GM12878 (cell line): ENCODE results near the gene PLCXD1. TPM values are rescaled to one million over a fixed set of nuclear protein-coding genes. Genes with fewer than 3 reads are reported as not detected.

ENCODE experiments used
- ATAC-seq: fragments of 200-7000 bp; cut with Tn5 transposase; 3 replicates; pipeline ENCODE4 v1.9.1; 2020; ENCODE audit warnings: mild to moderate bottlenecking, moderate library complexity
- BruUV-seq: library from RNA; stranded (reverse); fragments of 400-500 nt; replicated peaks from 2 replicates; lab custom pipeline; 2021; lab: Mats Ljungman, UMichigan
- CTCF ChIA-PET: fragments of 300-600 bp; sonication (Branson Sonifier 250); formaldehyde crosslinking; extraction: SDS; loops from one replicate; lab custom pipeline; 2021; ENCODE audit warnings: inconsistent platforms; lab: Yijun Ruan, JAX
- POLR2A ChIA-PET: fragments of 350-600 bp; formaldehyde crosslinking; extraction: SDS; loops from one replicate; lab custom pipeline; 2021; ENCODE audit warnings: inconsistent platforms; lab: Charles Lee
- RAD21 ChIA-PET: fragments of 300-600 bp; sonication (Branson Sonifier 250); formaldehyde crosslinking; loops from one replicate; lab custom pipeline; 2023; ENCODE audit warnings: antibody characterized with exemption; ENCODE audit not compliant: unreplicated experiment; lab: Charles Lee
- SMC1A ChIA-PET: fragments of 300-600 bp; sonication (Branson Sonifier 250); formaldehyde crosslinking; loops from one replicate; lab custom pipeline; 2023; ENCODE audit not compliant: unreplicated experiment, uncharacterized antibody; lab: Charles Lee
- DNase-seq: peaks from one replicate; pipeline ENCODE4 v3.0.0-alpha.2; 2011; ENCODE audit warnings: low read depth, low spot score
- FAIRE-seq: peaks from 3 replicates; lab custom pipeline; 2011; peaks lifted over from hg19 to GRCh38; lab: Jason Lieb, UNC
- H2AFZ ChIP-seq: 2 replicates; pipeline ENCODE4 v1.6.0; 2011; ENCODE audit warnings: low read depth, low read length, control low read depth; ENCODE audit not compliant: control insufficient read depth
- H3K27ac ChIP-seq: 2 replicates; pipeline ENCODE4 v1.5.1; 2011; ENCODE audit warnings: control low read depth; ENCODE audit not compliant: control insufficient read depth, insufficient read depth
- H3K27me3 ChIP-seq, 2 experiments: replicated peaks in 1 of 2; 2 replicates each; pipeline versions ENCODE4 v1.6.0 to v1.6.1; 2011; ENCODE audit warnings: low read length in 1 of 2; ENCODE audit not compliant: control insufficient read depth in 2 of 2, insufficient read depth in 2 of 2
- H3K36me3 ChIP-seq, 2 experiments: 2 replicates each; pipeline ENCODE4 v1.5.1; 2011; ENCODE audit warnings: low read length in 1 of 2; ENCODE audit not compliant: control insufficient read depth in 2 of 2, insufficient read depth in 2 of 2
- H3K4me1 ChIP-seq: 2 replicates; pipeline ENCODE4 v1.6.1; 2011; ENCODE audit warnings: mild to moderate bottlenecking, low read length, moderate library complexity, mixed read lengths; ENCODE audit not compliant: control insufficient read depth, insufficient read depth
- H3K4me2 ChIP-seq: 2 replicates; pipeline ENCODE4 v1.6.0; 2011; ENCODE audit warnings: control low read depth; ENCODE audit not compliant: control insufficient read depth, insufficient read depth
- H3K4me3 ChIP-seq: fragments of 200-600 bp; sonication (generic); 2 replicates; pipeline ENCODE4 v1.5.1; 2016
- H3K79me2 ChIP-seq: 2 replicates; pipeline ENCODE4 v1.6.0; 2011; ENCODE audit warnings: low read length; ENCODE audit not compliant: control insufficient read depth, insufficient read depth
- H3K9ac ChIP-seq: 2 replicates; pipeline ENCODE4 v1.8.0; 2011; ENCODE audit warnings: low read length, control low read depth, mixed read lengths; ENCODE audit not compliant: control insufficient read depth, insufficient read depth
- H3K9me3 ChIP-seq: replicated peaks from 3 replicates; pipeline ENCODE4 v1.5.1; 2011; ENCODE audit warnings: mild to moderate bottlenecking, low read length; ENCODE audit not compliant: control insufficient read depth, insufficient read depth
- H4K20me1 ChIP-seq: 2 replicates; pipeline ENCODE4 v1.6.0; 2011; ENCODE audit not compliant: control insufficient read depth, insufficient read depth
- ATF7 ChIP-seq: fragments of 450-650 bp; IDR thresholded peaks from 2 replicates; pipeline ENCODE4 v1.6.1; 2016; ENCODE audit warnings: low read depth, mild to moderate bottlenecking
- BCL11A ChIP-seq: IDR thresholded peaks from 2 replicates; pipeline ENCODE4 v1.6.1; 2011; ENCODE audit warnings: low read depth, low read length
- E2F8 ChIP-seq: fragments of 450-650 bp; IDR thresholded peaks from 2 replicates; pipeline ENCODE4 v1.6.1; 2018; ENCODE audit warnings: mild to moderate bottlenecking, low read depth, moderate library complexity; ENCODE audit not compliant: partially characterized antibody
- EP300 ChIP-seq, 2 experiments: fragments of 150-350 bp in 1 of 2; IDR thresholded peaks; 2 replicates each; pipeline ENCODE4 v1.6.1; 2011 to 2012; ENCODE audit warnings: low read depth in 2 of 2, low read length in 2 of 2, borderline replicate concordance in 1 of 2, improper control_type of control experiment in 1 of 2, inconsistent platforms in 1 of 2; ENCODE audit not compliant: control insufficient read depth in 1 of 2
- ESRRA ChIP-seq: IDR thresholded peaks from 2 replicates; pipeline ENCODE4 v1.6.1; 2012; ENCODE audit warnings: mild to moderate bottlenecking, low read length, improper control_type of control experiment
- FOXK2 ChIP-seq: fragments of 450-650 bp; IDR thresholded peaks from 2 replicates; pipeline ENCODE4 v1.6.1; 2017; ENCODE audit warnings: mild to moderate bottlenecking, moderate library complexity
- IRF4 ChIP-seq: IDR thresholded peaks from 2 replicates; pipeline ENCODE4 v1.6.1; 2011; ENCODE audit warnings: low read depth, low read length
- IRF5 ChIP-seq: fragments of 450-650 bp; IDR thresholded peaks from 2 replicates; pipeline ENCODE4 v1.6.1; 2017; ENCODE audit warnings: borderline replicate concordance
- MYB ChIP-seq: fragments of 150-350 bp; IDR thresholded peaks from 2 replicates; pipeline ENCODE4 v1.6.1; 2014; ENCODE audit warnings: mild to moderate bottlenecking, low read depth, low read length, borderline replicate concordance
- MYC ChIP-seq: IDR thresholded peaks from 2 replicates; pipeline ENCODE4 v1.6.1; 2011; ENCODE audit warnings: mild to moderate bottlenecking, low read length, moderate library complexity, inconsistent platforms; ENCODE audit not compliant: insufficient read depth, insufficient replicate concordance, insufficient read length, severe bottlenecking
- NR2C1 ChIP-seq: fragments of 450-650 bp; IDR thresholded peaks from 2 replicates; pipeline ENCODE4 v1.6.1; 2017; ENCODE audit warnings: antibody characterized with exemption, mild to moderate bottlenecking, moderate library complexity
- PAX8 ChIP-seq: fragments of 450-650 bp; IDR thresholded peaks from 2 replicates; pipeline ENCODE4 v1.6.1; 2017; ENCODE audit warnings: mild to moderate bottlenecking, moderate library complexity
- POU2F2 ChIP-seq: IDR thresholded peaks from 3 replicates; pipeline ENCODE4 v1.6.1; 2011; ENCODE audit warnings: low read depth, mild to moderate bottlenecking, low read length, borderline replicate concordance
- SIN3A ChIP-seq: IDR thresholded peaks from 2 replicates; pipeline ENCODE4 v1.6.1; 2012; ENCODE audit warnings: low read depth, low read length, improper control_type of control experiment
- TARDBP ChIP-seq: IDR thresholded peaks from 2 replicates; pipeline ENCODE4 v1.6.1; 2016; ENCODE audit warnings: borderline replicate concordance
- ZNF274 ChIP-seq: IDR thresholded peaks from one replicate; pipeline ENCODE4 v1.8.0; 2011; ENCODE audit not compliant: insufficient read length, insufficient read depth
- ZNF592 ChIP-seq: fragments of 450-650 bp; IDR thresholded peaks from 2 replicates; pipeline ENCODE4 v1.6.1; 2017; ENCODE audit warnings: mild to moderate bottlenecking, moderate library complexity
- ZNF622 ChIP-seq: fragments of 450-650 bp; IDR thresholded peaks from 2 replicates; pipeline ENCODE4 v1.6.1; 2017; ENCODE audit warnings: mild to moderate bottlenecking, inconsistent platforms
- WGBS: methylation state at CpG from one replicate; pipeline ENCODE4 v1.1.6; 2016; ENCODE audit warnings: low lambda C conversion rate; ENCODE audit not compliant: insufficient replicate concordance, insufficient coverage; ENCODE audit errors: missing lambda C conversion rate; 5-methylcytosine and 5-hydroxymethylcytosine counted together
- in situ Hi-C: fragments of 300-500 bp; cut with MboI; formaldehyde crosslinking; loops from 9 replicates; pipeline ENCODE4 v1.14.3; 2018; ENCODE audit warnings: mixed read lengths
- intact Hi-C: fragments of 100-400 bp; cut with micrococcal nuclease; formaldehyde crosslinking; loops from one replicate; pipeline ENCODE4 v1.14.2; 2022; ENCODE audit not compliant: unreplicated experiment
- polyA plus RNA-seq, 11 experiments: library from polyadenylated mRNA; depleted of rRNA in 4 of 11; unstranded in 6 of 11; stranded (reverse) in 5 of 11; fragments of >200 nt; fragmentation: Nextera tagmentation in 4 of 11; fragmentation: Illumina TruSeq in 1 of 11; extraction: Ambion mirVana in 4 of 11; extraction: Trizol in 1 of 11; gene quantifications; 1 replicate in 1 of 11; 2 replicates in 10 of 11; pipeline versions ENCODE4 v1.2.1 to v1.2.3, GENCODE V29; 2011 to 2016; ENCODE audit warnings: inconsistent platforms in 2 of 11, missing spikeins in 2 of 11, low read depth in 1 of 11
- total RNA-seq, 4 experiments: library from RNA; depleted of rRNA in 3 of 4; stranded (reverse); fragments of >200 nt in 3 of 4; fragmentation: Illumina TruSeq in 1 of 4; extraction: Trizol in 1 of 4; gene quantifications; 2 replicates each; pipeline versions ENCODE4 v1.2.1 to v1.2.3, GENCODE V29; 2013 to 2021

The PLCXD1 gene
- total and polyA plus RNA-seq, 10 of the 15 experiments (the other 5 are each of a cell fraction or from before 2014, with no cell fraction given), result 2.4 to 49.7 (median 18.0) TPM

- TF ChIP-seq EP300 (IDR thresholded peaks at IDR 0.05; ENCODE audit: borderline replicate concordance in 1 of 2, control insufficient read depth in 1 of 2, low read depth in 2 of 2, low read length in 2 of 2) (no peak), POU2F2 (no peak), ZNF274 (no peak), PAX8 (no peak), NR2C1 (no peak), ZNF622 (no peak), IRF5 (no peak), SIN3A (no peak), IRF4 (no peak), MYC (no peak), BCL11A (no peak), ZNF592 (no peak), ATF7 (no peak), MYB (no peak), E2F8 (no peak), ESRRA (no peak), TARDBP (no peak), FOXK2 (no peak)
- TF ChIP-seq, all 136 proteins: peak for 0
- DNase-seq (no peak), FAIRE-seq (no peak), ATAC-seq (no peak)
- no peak overlapping the region for H3K4me3 ChIP-seq
- SMC1A ChIA-PET, result no interaction called here
- RAD21 ChIA-PET, result no interaction called here
- H4K20me1 ChIP-seq, result no peaks in the 10 kb centered on the region
- no TSS peak for BruUV-seq
- CTCF ChIA-PET, result no interaction called here
- no peaks in the 10 kb centered on the region; the same call in 2 of the 3 replicates for H3K9me3 ChIP-seq
- H3K36me3 ChIP-seq, result no peaks in the 10 kb centered on the region
- WGBS, result 87% methylated on average over 28 of the region's 33 CpGs
- intact Hi-C loops (no loop called here), in situ Hi-C loops (no loop called here)
- no peaks in the 10 kb centered on the region for H3K4me1 ChIP-seq
- H3K79me2 ChIP-seq, result no peaks in the 10 kb centered on the region
- no peak overlapping the region for H3K4me2 ChIP-seq
- no peaks in the 10 kb centered on the region for H3K27me3 ChIP-seq
- H3K9ac ChIP-seq, result no peak overlapping the region
- no peak overlapping the region for H3K27ac ChIP-seq
- POLR2A ChIA-PET, result no interaction called here
- no peak overlapping the region for H2AFZ ChIP-seq
These were observed 46.5 kb downstream of the PLCXD1 start for GRCh38 chrX:327660-328126.
